GM12873 (cell line): Measurements from ENCODE around the gene IGF1R.

ENCODE experiments used
- TF ChIP-seq, protein P1 (sequence below): IDR thresholded peaks from 2 replicates; pipeline ENCODE4 v1.5.1; 2012; ENCODE audit warnings: low read depth, mild to moderate bottlenecking, moderate library complexity, low read length, control low read depth; ENCODE audit not compliant: insufficient read depth; ENCODE audit errors: missing control alignments

IGF1R gene

DNA sequence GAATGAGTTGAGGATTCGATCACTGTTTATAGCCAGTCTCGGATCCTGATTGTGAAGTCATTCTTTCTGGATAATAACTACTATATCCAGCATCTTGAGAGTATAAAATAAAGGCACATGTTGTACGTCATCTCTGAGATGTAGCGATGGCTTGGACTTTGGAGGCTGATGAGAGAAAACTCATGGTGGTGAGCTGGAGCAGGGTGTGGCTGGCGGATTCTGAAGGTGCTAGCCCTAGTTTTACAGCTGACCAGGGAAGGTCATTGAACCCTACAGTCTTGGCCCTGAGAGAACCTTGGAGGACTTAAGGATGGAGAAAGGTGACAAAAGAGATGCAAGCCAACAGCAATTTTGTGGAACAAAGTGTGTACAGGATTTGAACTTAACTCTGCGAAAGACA, 153.8 kb downstream of the IGF1R start:
- TF ChIP-seq, protein P1, sequence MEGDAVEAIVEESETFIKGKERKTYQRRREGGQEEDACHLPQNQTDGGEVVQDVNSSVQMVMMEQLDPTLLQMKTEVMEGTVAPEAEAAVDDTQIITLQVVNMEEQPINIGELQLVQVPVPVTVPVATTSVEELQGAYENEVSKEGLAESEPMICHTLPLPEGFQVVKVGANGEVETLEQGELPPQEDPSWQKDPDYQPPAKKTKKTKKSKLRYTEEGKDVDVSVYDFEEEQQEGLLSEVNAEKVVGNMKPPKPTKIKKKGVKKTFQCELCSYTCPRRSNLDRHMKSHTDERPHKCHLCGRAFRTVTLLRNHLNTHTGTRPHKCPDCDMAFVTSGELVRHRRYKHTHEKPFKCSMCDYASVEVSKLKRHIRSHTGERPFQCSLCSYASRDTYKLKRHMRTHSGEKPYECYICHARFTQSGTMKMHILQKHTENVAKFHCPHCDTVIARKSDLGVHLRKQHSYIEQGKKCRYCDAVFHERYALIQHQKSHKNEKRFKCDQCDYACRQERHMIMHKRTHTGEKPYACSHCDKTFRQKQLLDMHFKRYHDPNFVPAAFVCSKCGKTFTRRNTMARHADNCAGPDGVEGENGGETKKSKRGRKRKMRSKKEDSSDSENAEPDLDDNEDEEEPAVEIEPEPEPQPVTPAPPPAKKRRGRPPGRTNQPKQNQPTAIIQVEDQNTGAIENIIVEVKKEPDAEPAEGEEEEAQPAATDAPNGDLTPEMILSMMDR, result no peak

DNA sequence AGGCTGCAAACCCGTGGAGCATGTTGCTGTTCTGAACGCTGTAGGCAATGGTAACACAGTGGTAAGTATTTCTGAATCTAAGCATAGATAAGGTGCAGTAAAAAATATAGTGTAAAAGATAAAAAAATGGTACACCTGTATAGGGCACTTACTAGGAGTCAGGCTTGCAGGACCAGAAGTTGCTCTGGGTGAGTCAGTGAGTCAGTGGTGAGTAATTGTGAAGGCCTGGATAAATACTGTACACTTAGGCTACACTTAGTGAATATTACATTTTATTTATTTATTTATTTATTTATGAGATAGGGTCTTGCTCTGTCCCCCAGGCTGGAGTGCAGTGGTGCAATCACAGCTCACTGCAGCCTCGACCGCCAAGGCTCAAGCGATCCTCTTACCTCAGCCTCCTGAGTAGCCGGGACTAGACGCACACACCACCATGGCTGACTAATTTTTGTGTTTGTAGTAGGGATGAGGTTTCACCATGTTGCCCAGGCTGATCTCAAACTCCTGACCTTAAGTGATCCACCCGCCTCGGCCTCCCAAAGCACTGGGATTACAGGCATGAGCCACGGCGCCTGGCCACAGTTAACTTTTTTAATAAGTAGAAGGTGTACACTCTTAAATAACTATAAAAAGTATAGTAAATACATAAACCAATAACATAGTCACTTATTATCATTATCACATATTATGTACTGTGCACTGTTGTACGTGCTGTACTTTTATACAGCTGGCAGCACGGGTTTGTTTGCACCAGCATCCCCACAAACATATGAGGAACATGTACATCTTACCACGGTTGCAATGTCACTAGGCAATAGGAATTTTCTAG, 155.1 kb downstream of the IGF1R start:
- TF ChIP-seq, protein P1, result no peak

DNA sequence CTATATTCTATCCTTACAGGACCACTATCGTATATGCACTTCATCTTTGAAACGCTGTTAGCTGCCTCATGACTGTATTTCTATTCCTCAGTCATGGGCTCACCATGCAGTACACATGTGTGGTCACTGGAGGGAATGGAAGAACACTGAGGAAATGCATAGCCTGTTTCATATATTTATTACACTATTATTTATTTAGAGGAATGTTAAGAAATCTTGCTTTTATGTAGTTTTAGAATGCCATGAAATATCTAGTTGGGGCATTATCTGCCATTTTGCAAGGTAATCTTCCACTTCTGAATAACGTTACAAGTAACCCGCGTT, 155.7 kb downstream of the IGF1R start:
- TF ChIP-seq, protein P1, result peak; percentile 10

DNA sequence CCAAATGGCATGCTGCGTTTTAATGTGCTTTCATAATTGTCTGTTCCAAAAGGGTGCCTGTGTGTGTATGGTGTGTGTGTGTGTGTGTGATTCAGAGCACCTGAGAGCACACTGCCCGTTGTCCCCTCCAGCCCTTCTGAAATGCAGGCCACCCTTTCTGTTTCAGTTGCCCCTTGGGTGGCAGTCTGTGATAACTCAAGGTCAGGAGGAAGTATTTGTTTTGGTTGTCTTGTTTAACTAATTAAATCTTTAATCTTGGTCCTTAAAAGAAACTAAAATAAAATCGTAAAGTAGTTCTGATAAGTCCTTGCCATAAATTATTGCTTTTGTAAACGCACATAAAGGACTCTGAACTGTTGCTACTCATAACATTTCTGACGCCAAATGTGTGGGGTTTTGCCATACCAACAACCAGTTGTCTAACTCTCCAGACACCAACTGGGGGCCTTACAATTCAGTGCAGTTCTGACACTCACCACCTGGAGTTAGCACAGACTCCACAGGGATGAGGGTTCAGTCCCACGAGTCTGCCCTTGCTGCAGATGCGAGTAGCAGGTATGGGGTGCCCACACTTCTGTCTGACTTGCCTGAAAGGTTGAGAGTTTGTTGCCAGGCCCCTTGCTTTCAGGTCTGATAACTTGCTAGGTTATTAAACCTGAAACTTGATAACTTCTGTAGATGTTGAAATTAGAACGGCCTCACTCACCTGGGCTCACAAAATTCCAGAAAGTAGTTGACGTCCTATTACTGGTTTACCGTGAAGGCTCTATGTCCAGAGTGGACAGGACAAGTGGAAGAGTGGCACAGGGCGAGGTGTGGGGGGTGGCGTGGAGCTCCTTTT, 157.3 kb downstream of the IGF1R start:
- TF ChIP-seq, protein P1, result peak; percentile 29

DNA sequence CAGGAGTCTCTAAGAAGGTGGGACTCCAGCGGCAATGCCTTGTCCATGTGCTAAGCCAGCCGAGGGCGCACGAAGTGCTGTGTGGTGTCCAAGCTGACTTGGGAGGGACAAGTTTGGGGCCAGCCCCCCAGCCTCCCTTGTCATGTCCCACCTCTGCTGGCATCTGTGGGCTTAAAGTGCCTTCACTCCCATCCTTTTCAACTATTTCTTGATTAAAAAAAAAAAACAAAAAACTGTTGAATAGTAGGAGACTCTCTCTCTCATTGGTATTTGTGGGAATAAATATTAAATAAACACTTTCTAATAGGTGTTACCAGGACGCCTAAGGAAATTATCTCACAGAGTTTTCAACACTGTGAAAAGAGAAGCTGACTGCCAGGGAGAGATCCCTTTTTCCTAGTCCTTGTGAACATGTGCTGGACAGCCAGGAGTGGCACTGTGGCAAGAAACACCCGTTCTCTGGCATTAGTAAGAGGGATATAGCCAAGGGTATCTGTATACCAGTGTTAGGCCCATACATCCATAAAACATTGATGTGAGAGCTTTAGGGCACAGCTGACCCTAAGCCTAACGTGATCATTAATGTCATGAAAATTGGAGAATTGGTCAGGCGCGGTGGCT, 158.0 kb downstream of the IGF1R start:
- TF ChIP-seq, protein P1, result no peak

DNA sequence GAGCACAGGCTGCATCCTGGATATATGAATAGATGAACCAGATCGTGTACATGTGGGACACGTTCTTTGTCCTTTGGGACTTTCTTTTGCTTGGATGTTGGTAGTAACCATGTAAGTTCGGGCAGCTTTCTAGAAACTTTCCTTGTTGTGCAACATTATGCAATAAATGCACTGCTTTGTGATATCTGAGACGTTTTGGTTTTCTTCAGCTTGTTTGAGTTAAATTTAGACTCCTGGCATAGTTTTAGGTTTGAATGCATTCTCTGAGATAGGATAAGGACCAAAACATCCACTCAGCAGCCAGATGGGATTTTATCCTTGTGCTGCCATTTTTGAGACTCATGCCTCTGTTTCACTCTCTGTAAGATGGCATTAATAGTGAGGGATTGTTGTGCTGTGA, 158.9 kb downstream of the IGF1R start:
- TF ChIP-seq, protein P1, result no peak

DNA sequence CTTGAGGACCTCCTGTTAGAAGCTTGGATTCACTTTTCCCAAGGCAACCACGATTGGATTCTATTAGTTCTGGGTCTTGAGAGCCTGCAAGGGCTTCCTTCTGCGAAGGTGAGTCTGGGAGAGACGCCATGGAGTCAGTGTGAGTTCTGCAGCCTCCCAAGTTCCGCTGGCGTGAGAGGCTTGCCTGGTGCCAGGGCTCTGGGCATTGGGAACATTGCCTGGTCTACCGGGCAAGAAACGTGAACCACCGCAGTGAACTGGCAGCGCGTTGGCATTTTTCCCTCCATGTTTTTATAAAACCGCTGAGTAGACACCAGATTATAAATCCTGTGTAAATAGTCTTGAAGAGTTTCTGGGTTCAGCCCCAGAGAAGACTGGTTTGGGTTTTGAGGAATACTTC, 160.9 kb downstream of the IGF1R start:
- TF ChIP-seq, protein P1, result no peak
